Tibial nerve (tissue), 4 donors: ENCODE data around the gene PDC. TPM values are rescaled to one million over a fixed set of nuclear protein-coding genes. Genes with fewer than 3 reads are reported as not detected.

Source experiments
- DNase-seq, 2 donors: peaks; one replicate each; pipeline ENCODE4 v3.0.0-alpha.2; 2019; ENCODE audit warnings: low spot score in 2 of 2
- H3K27ac ChIP-seq, 4 donors: fragments of 200-600 bp; sonication (generic) in 3 of 4; one replicate each; pipeline ENCODE4 v1.5.1; 2017 to 2019; ENCODE audit warnings: mild to moderate bottlenecking in 1 of 4
- H3K27me3 ChIP-seq, 2 donors: fragments of 200-600 bp; sonication (generic) in 1 of 2; one replicate each; pipeline versions ENCODE4 v1.5.1 to v1.6.0; 2017 to 2019
- H3K36me3 ChIP-seq, 3 donors: fragments of 200-600 bp; sonication (generic); one replicate each; pipeline ENCODE4 v1.5.1; 2018 to 2019
- H3K4me1 ChIP-seq, 4 donors: fragments of 200-600 bp; sonication (generic) in 3 of 4; one replicate each; pipeline ENCODE4 v1.5.1; 2017 to 2019
- H3K4me3 ChIP-seq, 4 donors: fragments of 200-600 bp; sonication (generic) in 3 of 4; one replicate each; pipeline ENCODE4 v1.5.1; 2017 to 2019; ENCODE audit warnings: mild to moderate bottlenecking in 1 of 4, moderate library complexity in 1 of 4
- H3K9me3 ChIP-seq, 4 donors: fragments of 200-600 bp; sonication (generic) in 3 of 4; one replicate each; pipeline ENCODE4 v1.5.1; 2017 to 2019
- EP300 ChIP-seq, 2 donors: sonication (generic); formaldehyde crosslinking; IDR thresholded peaks; one replicate each; pipeline ENCODE4 v1.6.1; 2017; ENCODE audit warnings: antibody characterized with exemption in 2 of 2, mild to moderate bottlenecking in 1 of 2
- POLR2A ChIP-seq, 2 donors: fragments of 450-650 bp; IDR thresholded peaks; one replicate each; pipeline ENCODE4 v1.6.1; 2017; ENCODE audit warnings: antibody characterized with exemption in 2 of 2, mild to moderate bottlenecking in 2 of 2, moderate library complexity in 2 of 2
- WGBS, 2 donors: methylation state at CpG; one replicate each; pipeline ENCODE4 v1.1.5; 2018; 5-methylcytosine and 5-hydroxymethylcytosine counted together
- total RNA-seq, 4 donors: library from RNA; depleted of rRNA; stranded (reverse); fragments of >200 nt; gene quantifications; one replicate each; pipeline ENCODE4 v1.1.0, GENCODE V29; 2016
- TF ChIP-seq, protein P1 (sequence below), 5 experiments: fragments of 200-600 bp in 3 of 5; fragments of 450-650 bp in 2 of 5; sonication (generic) in 3 of 5; IDR thresholded peaks; one replicate each; pipeline ENCODE4 v1.5.1; 2016 to 2019; ENCODE audit warnings: antibody characterized with exemption in 5 of 5, mild to moderate bottlenecking in 3 of 5, moderate library complexity in 2 of 5

Gene PDC
- total RNA-seq, 4 donors from 2014 or later, result not detected

DNA sequence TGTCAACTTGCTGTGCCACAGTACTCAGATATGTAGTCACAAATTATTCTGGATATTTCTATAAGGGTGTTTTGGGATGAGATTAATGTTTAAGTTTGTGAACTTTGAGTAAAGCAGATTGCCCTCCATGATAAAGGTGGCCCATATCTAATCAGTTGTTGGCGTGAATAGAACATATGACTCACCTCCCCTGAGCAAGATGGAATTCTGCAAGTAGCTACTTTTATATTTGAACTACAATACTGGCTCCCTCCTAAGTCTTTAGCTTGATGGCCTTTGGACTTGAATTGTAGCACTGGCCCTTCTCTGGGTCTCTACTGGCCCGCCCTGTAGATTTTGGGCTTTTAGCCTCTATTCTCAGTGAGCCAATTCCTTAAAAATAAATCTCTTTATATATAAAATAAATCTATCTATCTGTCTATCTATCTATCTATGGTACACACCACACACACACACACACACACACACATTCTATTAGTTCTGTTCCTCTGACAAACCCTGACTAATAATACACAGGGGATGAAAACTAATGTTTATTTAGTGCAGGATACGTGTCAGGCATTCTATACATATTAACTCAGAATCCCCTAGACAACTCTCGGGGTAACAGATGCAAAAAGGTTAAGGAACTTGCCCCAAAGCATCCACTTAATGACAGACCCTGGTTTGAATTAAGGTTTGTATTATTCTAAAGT, 37.9 kb upstream of the PDC start:
- Histone ChIP-seq H3K27ac (no peak overlapping the region), H3K9me3 (no peaks in the 10 kb centered on the region), H3K4me1 (no peaks in the 10 kb centered on the region), H3K4me3 (no peak overlapping the region), H3K27me3 (no peaks in the 10 kb centered on the region), H3K36me3 (no peaks in the 10 kb centered on the region)
- TF ChIP-seq, protein P1, sequence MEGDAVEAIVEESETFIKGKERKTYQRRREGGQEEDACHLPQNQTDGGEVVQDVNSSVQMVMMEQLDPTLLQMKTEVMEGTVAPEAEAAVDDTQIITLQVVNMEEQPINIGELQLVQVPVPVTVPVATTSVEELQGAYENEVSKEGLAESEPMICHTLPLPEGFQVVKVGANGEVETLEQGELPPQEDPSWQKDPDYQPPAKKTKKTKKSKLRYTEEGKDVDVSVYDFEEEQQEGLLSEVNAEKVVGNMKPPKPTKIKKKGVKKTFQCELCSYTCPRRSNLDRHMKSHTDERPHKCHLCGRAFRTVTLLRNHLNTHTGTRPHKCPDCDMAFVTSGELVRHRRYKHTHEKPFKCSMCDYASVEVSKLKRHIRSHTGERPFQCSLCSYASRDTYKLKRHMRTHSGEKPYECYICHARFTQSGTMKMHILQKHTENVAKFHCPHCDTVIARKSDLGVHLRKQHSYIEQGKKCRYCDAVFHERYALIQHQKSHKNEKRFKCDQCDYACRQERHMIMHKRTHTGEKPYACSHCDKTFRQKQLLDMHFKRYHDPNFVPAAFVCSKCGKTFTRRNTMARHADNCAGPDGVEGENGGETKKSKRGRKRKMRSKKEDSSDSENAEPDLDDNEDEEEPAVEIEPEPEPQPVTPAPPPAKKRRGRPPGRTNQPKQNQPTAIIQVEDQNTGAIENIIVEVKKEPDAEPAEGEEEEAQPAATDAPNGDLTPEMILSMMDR (IDR thresholded peaks at IDR 0.05), result no peak
- no peak for TF ChIP-seq EP300 (IDR thresholded peaks at IDR 0.05)
- TF ChIP-seq POLR2A (IDR thresholded peaks at IDR 0.05), result no peak
- no peak for DNase-seq
- WGBS, 2 donors, result 66 to 69% methylated on average over 4 of the region's 4 CpGs

DNA sequence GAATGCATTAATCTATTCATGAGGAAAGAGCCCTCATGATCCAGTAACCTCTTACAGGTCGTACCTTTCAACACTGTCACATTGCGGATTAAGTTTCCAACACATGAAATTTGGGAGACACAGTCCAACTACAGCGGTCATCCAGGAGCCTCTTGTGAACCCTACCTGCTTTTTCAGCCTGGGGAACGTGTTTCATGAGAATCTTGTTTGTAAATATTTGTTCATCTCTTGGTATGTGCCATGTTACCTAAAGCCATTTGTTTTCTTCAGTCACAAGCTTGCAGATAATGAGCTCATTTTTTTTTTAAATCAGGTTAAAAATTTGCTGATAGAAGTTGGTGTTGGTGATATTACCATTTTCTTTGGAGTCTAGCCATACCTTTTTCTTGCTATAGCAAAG, 37.2 kb upstream of the PDC start:
- WGBS, 2 donors, result 92 to 96% methylated on average over 4 of the region's 4 CpGs
- Histone ChIP-seq H3K27ac (no peak overlapping the region), H3K36me3 (no peaks in the 10 kb centered on the region), H3K4me3 (no peak overlapping the region), H3K27me3 (no peaks in the 10 kb centered on the region), H3K4me1 (no peaks in the 10 kb centered on the region), H3K9me3 (no peaks in the 10 kb centered on the region)
- TF ChIP-seq POLR2A (IDR thresholded peaks at IDR 0.05) (no peak), EP300 (IDR thresholded peaks at IDR 0.05) (no peak)
- TF ChIP-seq, protein P1 (IDR thresholded peaks at IDR 0.05), result no peak
- DNase-seq, result no peak

DNA sequence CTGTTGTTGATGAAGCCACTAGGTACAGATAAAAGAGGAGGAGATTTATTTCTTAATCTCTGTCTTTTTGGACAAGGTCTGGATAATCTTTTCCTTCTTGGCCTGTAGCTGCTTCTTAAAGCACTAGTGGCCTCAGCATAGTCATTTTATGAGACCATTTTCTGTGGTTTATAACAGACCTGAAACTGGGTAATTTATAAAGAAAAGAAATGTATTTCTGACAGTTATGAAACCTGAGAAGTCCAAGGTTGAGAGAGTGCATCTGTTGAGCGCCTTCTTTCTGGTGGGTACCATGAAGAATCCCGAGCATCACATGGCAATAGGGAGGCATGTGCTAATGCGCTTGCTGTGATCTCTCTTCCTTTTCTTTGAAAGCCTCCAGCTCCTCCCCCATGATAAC, 36.7 kb upstream of the PDC start:
- Histone ChIP-seq H3K27ac (no peak overlapping the region), H3K9me3 (no peaks in the 10 kb centered on the region), H3K4me1 (peaks cover 0 to 3% (median 0%) of the 10 kb centered on the region in 4 donors), H3K4me3 (no peak overlapping the region), H3K27me3 (no peaks in the 10 kb centered on the region), H3K36me3 (no peaks in the 10 kb centered on the region)
- WGBS, 2 donors, result 92 to 95% methylated on average over 3 of the region's 3 CpGs
- TF ChIP-seq, protein P1 (IDR thresholded peaks at IDR 0.05), result no peak
- TF ChIP-seq EP300 (IDR thresholded peaks at IDR 0.05) (no peak), POLR2A (IDR thresholded peaks at IDR 0.05) (no peak)
- DNase-seq, result no peak

DNA sequence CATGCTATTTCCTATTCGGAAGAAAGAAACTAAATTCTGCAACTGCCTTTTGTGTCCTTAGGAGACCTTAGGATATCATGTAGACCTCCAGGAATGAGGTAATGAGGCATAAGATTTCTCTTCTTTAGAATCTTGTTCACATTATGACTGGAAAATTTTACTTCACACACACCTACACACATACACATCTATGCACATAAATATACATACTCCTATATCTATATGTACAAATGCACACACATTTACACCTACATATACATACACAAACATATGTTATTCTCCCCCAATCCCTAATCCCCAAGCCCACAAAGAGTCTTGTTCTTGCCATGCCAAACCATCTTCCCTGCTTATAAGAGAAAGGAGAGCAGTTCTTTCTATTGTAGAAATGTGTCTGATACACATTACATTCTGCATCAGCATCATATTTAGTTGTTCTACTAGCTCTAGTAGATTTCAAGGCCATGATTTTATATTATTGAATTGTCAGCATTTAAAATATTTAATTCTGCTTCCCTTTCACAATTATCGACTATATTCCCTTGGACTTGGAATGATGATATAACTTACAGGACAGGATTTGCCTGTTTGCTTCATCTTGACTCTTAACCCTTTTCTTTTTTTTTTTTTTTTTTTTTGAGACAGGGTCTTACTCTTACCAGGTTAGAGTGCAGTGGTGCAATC, 35.4 kb upstream of the PDC start:
- TF ChIP-seq, protein P1 (IDR thresholded peaks at IDR 0.05), result no peak
- TF ChIP-seq POLR2A (IDR thresholded peaks at IDR 0.05) (no peak), EP300 (IDR thresholded peaks at IDR 0.05) (no peak)
- H3K27me3 ChIP-seq, result no peaks in the 10 kb centered on the region
- H3K36me3 ChIP-seq, result no peaks in the 10 kb centered on the region
- WGBS, 2 donors, result 81 to 82% methylated on average over 2 of the region's 2 CpGs
- DNase-seq, result no peak
- H3K4me3 ChIP-seq, result no peak overlapping the region
- H3K9me3 ChIP-seq, result no peaks in the 10 kb centered on the region
- H3K4me1 ChIP-seq, result peaks cover 0 to 3% (median 0%) of the 10 kb centered on the region in 4 donors
- H3K27ac ChIP-seq, result no peak overlapping the region

DNA sequence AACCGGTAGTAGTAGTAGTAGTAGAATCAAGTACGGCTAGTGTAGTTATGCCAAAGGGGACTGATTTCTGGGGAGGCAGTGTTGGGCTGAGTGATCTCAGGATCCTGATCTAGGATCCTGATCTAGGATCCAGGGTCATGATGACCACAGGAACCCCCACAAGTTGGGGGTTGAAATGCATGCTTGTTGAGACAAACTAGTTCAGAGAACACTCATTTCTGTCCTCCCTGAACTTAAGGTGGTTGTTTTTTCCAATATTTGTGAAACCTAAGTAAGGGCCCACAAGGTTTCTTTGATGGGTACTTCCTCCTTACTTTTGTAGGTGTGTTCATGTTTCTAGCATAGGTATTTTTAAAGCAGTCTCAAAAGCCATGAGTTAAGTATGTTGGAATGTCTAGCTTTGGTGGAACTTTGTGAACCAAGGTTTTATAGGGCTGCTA, 33.9 kb upstream of the PDC start:
- peaks cover 0 to 3% (median 0%) of the 10 kb centered on the region in 4 donors for H3K4me1 ChIP-seq
- H3K36me3 ChIP-seq, result no peaks in the 10 kb centered on the region
- no peak overlapping the region for H3K27ac ChIP-seq
- no peaks in the 10 kb centered on the region for H3K27me3 ChIP-seq
- H3K4me3 ChIP-seq, result no peak overlapping the region
- TF ChIP-seq POLR2A (IDR thresholded peaks at IDR 0.05) (no peak), EP300 (IDR thresholded peaks at IDR 0.05) (no peak)
- TF ChIP-seq, protein P1 (IDR thresholded peaks at IDR 0.05), result no peak
- 87 to 94% methylated on average over 2 of the region's 2 CpGs for WGBS, 2 donors
- DNase-seq, result no peak
- no peaks in the 10 kb centered on the region for H3K9me3 ChIP-seq
